Ishikawa (cell line): ENCODE data around the gene STK39.

Experiments used
- CEBPB ChIP-seq: IDR thresholded peaks from 2 replicates; pipeline ENCODE4 v1.6.1; 2012
- CREB1 ChIP-seq: IDR thresholded peaks from 2 replicates; pipeline ENCODE4 v1.6.1; 2012; ENCODE audit warnings: low read depth
- EGR1 ChIP-seq: IDR thresholded peaks from 2 replicates; pipeline ENCODE4 v1.6.1; 2012
- EP300 ChIP-seq: IDR thresholded peaks from 2 replicates; pipeline ENCODE4 v1.6.1; 2012; ENCODE audit warnings: borderline replicate concordance
- FOXM1 ChIP-seq: IDR thresholded peaks from 2 replicates; pipeline ENCODE4 v1.6.1; 2012; ENCODE audit warnings: low read depth, borderline replicate concordance
- MAX ChIP-seq: IDR thresholded peaks from 2 replicates; pipeline ENCODE4 v1.6.1; 2012
- NFIC ChIP-seq: IDR thresholded peaks from 2 replicates; pipeline ENCODE4 v1.6.1; 2012
- RAD21 ChIP-seq: IDR thresholded peaks from 2 replicates; pipeline ENCODE4 v1.6.1; 2012; ENCODE audit warnings: low read depth
- REST ChIP-seq: IDR thresholded peaks from 2 replicates; pipeline ENCODE4 v1.6.1; 2012; ENCODE audit warnings: low read depth, mild to moderate bottlenecking
- TAF1 ChIP-seq: IDR thresholded peaks from 2 replicates; pipeline ENCODE4 v1.6.1; 2012; ENCODE audit warnings: low read depth, mild to moderate bottlenecking
- TCF12 ChIP-seq: IDR thresholded peaks from 2 replicates; pipeline ENCODE4 v1.6.1; 2012; ENCODE audit warnings: low read depth
- TEAD4 ChIP-seq: IDR thresholded peaks from 2 replicates; pipeline ENCODE4 v1.6.1; 2012
- USF1 ChIP-seq: IDR thresholded peaks from 2 replicates; pipeline ENCODE4 v1.6.1; 2012
- YY1 ChIP-seq: IDR thresholded peaks from 2 replicates; pipeline ENCODE4 v1.6.1; 2012; ENCODE audit warnings: low read depth
- ZBTB7A ChIP-seq: IDR thresholded peaks from 2 replicates; pipeline ENCODE4 v1.6.1; 2012; ENCODE audit warnings: low read depth

STK39 gene

GRCh38 chr2:167953776-167954175 lies 293.6 kb downstream of the STK39 start:
- TF ChIP-seq EGR1 (no peak), RAD21 (no peak), TEAD4 (no peak), TCF12 (no peak), NFIC (no peak), CEBPB (no peak), ZBTB7A (no peak), YY1 (no peak), REST (no peak), USF1 (no peak), CREB1 (no peak), MAX (no peak), TAF1 (no peak), FOXM1 (no peak), EP300 (no peak)

GRCh38 chr2:167950571-167950970 lies 296.8 kb downstream of the STK39 start:
- TF ChIP-seq CREB1 (no peak), CEBPB (no peak), EP300 (no peak), EGR1 (no peak), TEAD4 (no peak), ZBTB7A (no peak), TCF12 (no peak), FOXM1 (no peak), YY1 (no peak), NFIC (no peak), MAX (no peak), USF1 (no peak), RAD21 (no peak), REST (no peak), TAF1 (no peak)

GRCh38 chr2:167946441-167946841 lies 301.0 kb downstream of the STK39 start:
- no peak for TF ChIP-seq YY1
- TF ChIP-seq ZBTB7A: no peak
- TF ChIP-seq EGR1: no peak
- TF ChIP-seq USF1: no peak
- TF ChIP-seq CREB1: no peak
- no peak for TF ChIP-seq MAX
- no peak for TF ChIP-seq FOXM1
- no peak for TF ChIP-seq RAD21
- no peak for TF ChIP-seq NFIC
- no peak for TF ChIP-seq TCF12
- no peak for TF ChIP-seq EP300
- TF ChIP-seq CEBPB: no peak

GRCh38 chr2:167945660-167946368 lies 301.6 kb downstream of the STK39 start:
- TF ChIP-seq TAF1: no peak

- no peak for TF ChIP-seq RAD21
- no peak for TF ChIP-seq NFIC
- no peak for TF ChIP-seq TAF1
- TF ChIP-seq EGR1: no peak
- TF ChIP-seq CEBPB: no peak
- TF ChIP-seq FOXM1: no peak
- no peak for TF ChIP-seq TCF12
Observed at GRCh38 chr2:167944825-167945659, 302.4 kb downstream of the STK39 start.
